Medulla oblongata (tissue), 1 donor: ENCODE results near the gene NDST1.

Experiments used
- DNase-seq: peaks from one replicate; pipeline ENCODE4 v3.0.0-alpha.2; 2015; ENCODE audit errors: extremely low spot score

Gene NDST1

GRCh38 chr5:150606476-150606875, 98.5 kb downstream of the NDST1 start:
- no peak for DNase-seq

DNA sequence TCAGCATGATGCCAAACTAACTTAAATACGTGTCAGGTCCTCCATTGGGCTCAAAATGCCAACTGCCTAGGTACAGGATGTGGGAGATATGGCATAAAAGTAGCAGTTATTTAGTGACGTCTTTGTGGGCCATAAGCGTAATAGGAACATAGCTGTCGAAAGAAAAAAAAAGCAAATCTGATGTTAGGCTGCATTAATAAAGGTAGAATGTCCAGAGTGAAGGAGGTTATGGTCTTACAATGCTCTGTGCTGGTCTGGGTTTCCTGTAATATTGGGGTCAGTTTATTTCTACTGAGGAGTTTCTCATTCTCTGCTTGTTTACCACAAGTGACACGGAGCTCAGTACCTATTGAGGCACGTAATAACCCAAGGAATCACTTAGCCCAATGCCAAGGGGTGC, 99.2 kb downstream of the NDST1 start:
- DNase-seq, result no peak
